ENCODE measurements around the gene NALF2.

The NALF2 gene

GRCh38 chrX:69530306-69530705, 26.2 kb downstream of the NALF2 start:
- no peak for DNase-seq (ENCODE audit: low read depth)

GRCh38 chrX:69531031-69531755, 27.1 kb downstream of the NALF2 start:
- no peak for DNase-seq (ENCODE audit: low read depth)

GRCh38 chrX:69535661-69536060, 31.5 kb downstream of the NALF2 start:
- no peak for DNase-seq (ENCODE audit: low read depth)

- DNase-seq (ENCODE audit: low read depth), result peak; percentile 31
Observed at GRCh38 chrX:69538321-69538876, 34.3 kb downstream of the NALF2 start.

GRCh38 chrX:69539437-69539836, 35.3 kb downstream of the NALF2 start:
- DNase-seq (ENCODE audit: low read depth), result no peak

- no peak for DNase-seq (ENCODE audit: low read depth)
Observed at GRCh38 chrX:69541956-69542355, 37.8 kb downstream of the NALF2 start.

GRCh38 chrX:69543572-69543971, 39.4 kb downstream of the NALF2 start:
- no peak for DNase-seq (ENCODE audit: low read depth)

- no peak for DNase-seq (ENCODE audit: low read depth)
Observed at GRCh38 chrX:69546417-69546816, 42.3 kb downstream of the NALF2 start.

- DNase-seq (ENCODE audit: low read depth), result no peak
Observed at GRCh38 chrX:69546978-69547377, 42.9 kb downstream of the NALF2 start.

- DNase-seq (ENCODE audit: low read depth), result no peak
Observed at GRCh38 chrX:69551421-69552009, 47.4 kb downstream of the NALF2 start.

GRCh38 chrX:69552512-69552911, 48.4 kb downstream of the NALF2 start:
- DNase-seq (ENCODE audit: low read depth), result no peak

Data from iris pigment epithelial cell (primary cell).